Left hindlimb (tissue), 1 donor: ENCODE results near the gene CDC42BPA.

Experiments
- DNase-seq: peaks from one replicate; pipeline ENCODE4 v3.0.0-alpha.2; 2018

Gene CDC42BPA

DNA sequence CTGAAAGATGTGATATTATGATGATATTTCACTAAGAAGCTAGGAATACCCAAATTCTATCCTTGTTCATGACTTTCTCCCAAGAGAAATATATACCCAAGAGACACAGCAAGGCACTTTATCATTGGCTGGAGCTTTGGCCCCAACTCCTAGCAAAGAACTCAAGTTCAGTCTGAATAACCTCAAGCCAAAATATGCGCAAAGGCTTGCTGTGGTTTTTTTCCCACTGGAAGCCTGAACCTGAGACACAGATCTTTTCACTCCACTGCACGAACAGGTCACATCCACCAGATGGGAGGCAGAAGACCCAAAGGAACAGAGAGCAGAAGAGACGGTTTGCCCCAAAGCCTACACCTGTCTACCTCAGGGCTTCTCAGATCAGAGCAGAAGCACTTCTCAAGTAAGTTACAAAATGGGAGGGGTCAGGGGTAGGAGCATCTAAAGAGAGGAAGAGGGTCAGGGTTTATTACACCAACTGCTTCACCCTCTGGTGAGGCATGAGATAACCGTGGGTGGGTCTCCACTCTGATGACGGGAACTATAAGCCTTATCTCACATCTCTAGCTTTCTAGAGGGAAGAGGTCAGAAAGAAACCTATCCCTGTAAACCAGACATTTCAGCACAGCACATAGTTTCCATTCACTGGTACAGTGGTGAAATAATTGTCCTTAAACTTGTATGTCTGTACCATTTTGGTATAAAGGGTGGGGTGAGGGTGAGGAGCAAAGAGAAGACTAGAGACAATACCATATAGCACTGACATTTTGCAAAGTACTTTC is 17.1 kb upstream of the CDC42BPA start:
- DNase-seq = no peak

- DNase-seq = no peak
Measured at GRCh38 chr1:227333423-227333822, 15.1 kb upstream of the CDC42BPA start.

- no peak for DNase-seq
Measured at GRCh38 chr1:227330279-227331076, 12.2 kb upstream of the CDC42BPA start.

- no peak for DNase-seq
Measured at GRCh38 chr1:227328405-227329019, 10.2 kb upstream of the CDC42BPA start.

DNA sequence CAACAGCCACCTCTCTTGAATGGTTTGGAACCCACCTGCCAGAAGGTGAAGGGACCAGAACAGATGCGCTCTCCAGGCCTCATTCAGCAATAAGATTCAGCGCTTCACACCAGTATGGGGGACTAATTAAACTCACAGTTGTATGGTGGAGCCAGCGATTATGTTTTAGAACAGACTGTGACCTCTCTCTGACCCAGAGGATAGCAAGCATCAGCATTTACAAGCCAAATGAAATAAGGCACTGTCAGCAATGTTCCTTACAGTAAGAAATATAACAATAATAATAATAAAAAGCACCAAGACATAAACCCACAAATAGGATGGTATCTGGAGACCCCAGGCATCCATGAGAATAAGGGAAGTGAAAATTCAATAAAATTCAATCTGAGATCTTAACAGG is 6.9 kb upstream of the CDC42BPA start:
- DNase-seq = no peak

- no peak for DNase-seq
Measured at GRCh38 chr1:227323967-227324268, 5.6 kb upstream of the CDC42BPA start.

GRCh38 chr1:227323171-227323966 is 5.1 kb upstream of the CDC42BPA start:
- DNase-seq = no peak

- no peak for DNase-seq
Measured at GRCh38 chr1:227322376-227322775, 4.1 kb upstream of the CDC42BPA start.

- DNase-seq = no peak
Measured at GRCh38 chr1:227321035-227321434, 2.7 kb upstream of the CDC42BPA start.

DNA sequence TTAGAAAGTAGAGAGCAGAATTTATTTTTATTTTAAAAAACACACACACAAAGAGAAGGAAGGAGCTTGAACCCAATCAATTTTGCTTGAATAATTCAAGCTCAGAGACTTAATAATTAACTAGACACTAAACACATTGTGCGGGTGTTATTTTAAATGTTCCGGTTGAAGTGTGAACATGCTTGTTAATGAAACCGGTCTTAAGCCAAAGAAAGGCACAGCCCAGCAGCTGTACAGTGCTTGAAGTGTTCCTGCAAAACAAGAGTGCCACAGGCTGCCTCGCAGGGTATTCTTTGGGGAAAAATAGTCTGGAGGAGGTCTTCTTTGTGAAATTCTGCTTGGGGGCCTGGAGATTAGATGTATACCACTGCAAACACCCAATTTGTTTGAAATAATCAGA is 2.2 kb upstream of the CDC42BPA start:
- no peak for DNase-seq

GRCh38 chr1:227318853-227319607 is 738 bp upstream of the CDC42BPA start:
- peak; percentile 72 for DNase-seq

DNA sequence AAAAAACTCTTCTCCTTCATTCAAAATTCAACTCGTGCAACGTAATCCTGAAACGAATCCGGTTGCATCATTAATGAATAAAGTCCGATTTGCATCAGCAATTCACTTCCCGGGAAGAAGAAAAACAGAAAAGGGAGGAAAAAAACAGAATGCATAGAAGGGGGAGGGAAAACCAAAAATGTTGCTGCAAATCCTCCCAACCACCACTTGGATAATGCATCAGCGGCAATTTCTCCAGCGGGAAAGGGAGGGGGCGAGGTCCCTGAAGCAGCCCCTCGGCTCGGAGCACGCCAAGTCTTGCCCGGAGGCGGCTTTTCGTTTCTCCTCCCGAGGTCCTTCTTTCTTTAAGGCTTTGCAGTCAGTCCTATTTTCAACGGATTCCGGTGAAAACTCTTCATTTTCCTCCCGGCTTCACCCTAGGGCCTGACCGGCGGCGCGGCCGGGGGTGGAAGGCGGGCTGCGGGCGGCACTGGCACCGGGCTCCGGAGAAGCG is 723 bp downstream of the CDC42BPA start:
- peak; percentile 84 for DNase-seq

DNA sequence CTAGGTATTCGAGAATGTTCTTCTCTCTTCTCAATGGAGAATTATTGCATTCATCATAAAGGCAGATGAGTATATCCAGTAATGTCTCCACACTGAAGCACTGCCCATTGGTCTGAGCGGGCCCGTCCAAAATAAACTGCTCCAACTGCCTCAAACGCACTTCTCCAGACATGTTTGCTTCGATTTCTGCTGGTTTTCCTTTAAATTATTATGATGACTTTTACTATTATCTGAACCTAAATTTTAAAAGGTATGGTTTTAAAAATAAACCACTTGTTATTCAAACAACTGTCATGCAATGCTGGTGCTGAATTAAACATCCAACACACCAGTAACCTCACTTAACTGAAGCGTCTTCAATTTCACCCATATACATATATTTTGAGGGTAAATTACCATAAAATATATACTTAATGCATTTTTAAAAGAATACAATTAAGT is 1.3 kb downstream of the CDC42BPA start:
- no peak for DNase-seq

DNA sequence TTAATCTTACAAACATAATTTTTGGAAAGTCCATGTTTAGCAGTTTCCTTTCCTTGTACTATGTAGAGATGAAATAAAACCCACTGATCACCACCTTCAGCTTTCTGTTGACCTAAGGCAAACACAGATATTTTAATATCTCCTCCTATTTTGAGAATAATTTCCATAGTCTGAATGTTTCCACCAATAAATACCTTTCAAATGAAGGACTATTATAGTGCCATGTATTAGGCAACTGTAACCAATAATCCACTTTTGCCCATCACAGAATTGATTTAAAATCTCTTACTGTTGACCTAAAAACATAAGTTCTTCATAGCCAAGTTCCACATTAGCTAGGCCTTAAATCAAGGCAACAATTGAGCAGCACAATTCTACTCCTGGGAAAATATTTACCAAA is 1.8 kb downstream of the CDC42BPA start:
- DNase-seq = no peak

- DNase-seq = no peak
Measured at GRCh38 chr1:227315629-227316346, 2.5 kb downstream of the CDC42BPA start.

DNA sequence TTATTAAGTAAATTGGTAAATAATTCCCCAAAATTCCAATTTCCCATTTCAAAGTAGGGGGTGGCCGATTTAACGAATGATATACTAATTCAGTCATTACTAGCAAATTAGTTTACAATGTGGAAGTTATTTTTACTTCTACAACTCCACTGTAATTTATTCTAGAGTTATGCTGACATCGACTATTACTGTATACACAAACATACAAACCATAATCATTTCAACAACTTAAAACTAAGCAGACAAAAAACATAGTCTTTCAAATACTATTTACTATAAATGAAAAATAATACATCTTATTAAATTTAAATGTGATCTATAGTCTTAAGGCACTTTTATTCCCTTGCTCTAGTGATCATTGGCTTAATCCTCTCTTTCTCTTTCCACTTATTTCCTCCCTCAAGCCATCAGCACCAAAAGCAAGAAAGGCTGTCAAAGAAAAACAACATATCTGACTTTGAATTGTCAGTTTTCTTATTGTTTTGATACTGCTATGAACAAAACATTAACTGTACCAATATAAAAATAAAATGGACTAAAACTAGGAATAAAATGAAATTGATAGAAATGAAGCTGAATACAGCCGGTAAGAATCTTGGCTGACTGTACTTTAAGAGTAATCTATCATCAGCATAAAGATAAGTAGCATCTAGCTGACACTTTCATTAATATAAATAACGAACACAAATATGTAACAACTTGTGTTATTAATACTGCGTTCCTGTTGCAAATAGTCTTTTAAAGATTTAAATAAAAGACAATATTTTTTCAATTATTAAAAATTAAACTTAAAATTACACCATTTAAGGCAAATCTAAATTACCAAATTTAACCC is 4.1 kb downstream of the CDC42BPA start:
- DNase-seq = no peak

DNA sequence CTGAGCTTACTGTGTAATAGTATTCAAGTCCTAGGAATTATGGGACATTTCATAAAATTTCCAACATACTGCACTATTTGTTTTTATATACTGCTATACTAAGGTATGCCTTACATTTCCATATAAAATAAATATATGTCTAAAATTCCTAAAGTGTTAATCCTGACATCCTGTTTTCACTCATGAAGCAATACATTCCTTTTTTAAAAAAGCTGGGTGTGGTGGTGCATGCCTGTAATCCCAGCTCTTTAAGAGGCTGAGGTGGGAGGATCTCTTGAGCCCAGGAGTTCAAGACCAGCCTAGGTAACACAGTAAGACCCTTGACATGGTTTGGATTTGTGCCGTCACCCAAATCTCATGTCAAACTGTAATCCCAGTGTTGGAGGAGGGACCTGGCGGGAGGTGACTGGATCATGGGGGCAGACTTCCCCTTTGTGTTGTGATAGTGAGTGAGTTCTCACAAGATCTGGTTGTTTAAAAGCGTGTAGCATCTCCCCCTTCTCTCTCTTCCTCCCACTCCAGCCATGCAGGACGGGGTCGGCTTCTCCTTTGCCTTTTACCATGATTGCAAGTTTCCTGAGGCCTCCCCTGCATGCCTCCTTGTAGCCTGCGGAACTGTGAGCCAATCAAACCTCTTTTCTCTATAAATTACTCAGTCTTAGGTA is 5.8 kb downstream of the CDC42BPA start:
- no peak for DNase-seq

- no peak for DNase-seq
Measured at GRCh38 chr1:227311389-227312001, 6.8 kb downstream of the CDC42BPA start.
